ENCODE results near the gene RIMBP2.

The RIMBP2 gene

GRCh38 chr12:130729344-130729743 is 13.2 kb upstream of the RIMBP2 start:
- no peak for DNase-seq

DNA sequence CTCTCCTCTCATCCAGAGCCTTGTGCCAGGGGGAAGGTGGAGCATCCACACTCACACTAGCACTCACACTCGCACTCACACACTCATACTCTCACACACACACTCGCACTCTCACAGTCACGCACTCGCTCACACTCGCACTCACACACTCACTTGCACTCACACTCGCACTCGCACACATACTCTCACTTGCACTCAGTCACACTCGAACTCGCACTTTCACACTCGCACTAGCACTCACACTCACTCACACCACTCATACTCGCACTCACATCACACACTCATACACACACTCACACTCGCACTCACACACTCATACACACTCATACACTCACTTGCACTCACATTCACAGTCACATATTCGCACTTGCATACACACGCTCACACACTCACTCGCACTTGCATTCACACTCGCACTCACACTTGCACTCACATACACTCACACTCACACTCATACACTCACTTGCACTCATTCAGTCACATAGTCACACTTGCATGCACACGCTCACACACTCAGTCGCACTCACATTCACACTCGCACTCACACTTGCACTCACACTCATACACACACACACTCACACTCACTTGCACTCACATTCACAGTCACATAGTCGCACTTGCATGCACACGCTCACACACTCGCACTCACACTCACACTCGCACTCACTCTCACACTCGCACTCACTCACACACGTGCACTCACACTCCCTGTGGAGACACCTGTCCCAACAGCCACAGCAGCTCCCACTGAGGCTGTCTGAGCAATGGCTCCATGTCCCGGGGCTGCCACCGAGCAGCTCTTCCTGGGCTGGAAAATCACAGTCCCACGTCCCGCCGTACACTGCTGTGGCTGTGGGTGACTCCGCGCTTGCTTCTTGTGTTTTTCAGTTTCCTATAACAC is 12.3 kb upstream of the RIMBP2 start:
- no peak for DNase-seq

DNA sequence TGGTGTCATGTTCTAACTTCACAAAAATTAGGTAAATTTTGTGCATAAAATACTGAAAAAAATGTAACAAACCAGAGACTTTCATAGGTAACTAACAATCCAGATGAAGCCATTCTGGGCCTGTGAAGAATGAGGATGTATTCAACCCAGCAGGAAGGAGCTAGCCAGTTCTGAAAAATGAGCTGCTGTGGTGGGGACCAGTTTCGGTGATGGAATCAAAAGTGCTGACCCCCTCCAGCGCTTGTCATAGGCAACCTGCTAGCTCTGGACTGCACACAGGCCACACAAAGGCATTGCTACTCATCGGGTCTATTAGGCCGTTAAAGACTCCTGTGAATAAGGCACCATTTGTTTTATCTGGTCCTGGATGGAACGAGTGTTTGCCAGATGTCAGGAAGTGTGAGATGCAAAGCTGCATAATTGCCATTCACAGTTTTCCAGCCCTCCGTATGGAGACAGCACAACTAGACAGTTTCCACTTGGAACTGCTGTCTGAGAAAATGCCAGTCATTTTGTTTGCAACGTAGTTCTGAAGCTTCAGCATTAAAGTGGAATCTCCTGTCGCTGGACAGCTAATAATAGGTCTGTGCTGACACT is 3.3 kb upstream of the RIMBP2 start:
- DNase-seq: peak; percentile 53

- no peak for DNase-seq
Measured at GRCh38 chr12:130717752-130718151, 1.7 kb upstream of the RIMBP2 start.

- DNase-seq: no peak
Measured at GRCh38 chr12:130716969-130717366, 869 bp upstream of the RIMBP2 start.

- peak; percentile 75 for DNase-seq
Measured at GRCh38 chr12:130715150-130715997, 725 bp downstream of the RIMBP2 start.

DNA sequence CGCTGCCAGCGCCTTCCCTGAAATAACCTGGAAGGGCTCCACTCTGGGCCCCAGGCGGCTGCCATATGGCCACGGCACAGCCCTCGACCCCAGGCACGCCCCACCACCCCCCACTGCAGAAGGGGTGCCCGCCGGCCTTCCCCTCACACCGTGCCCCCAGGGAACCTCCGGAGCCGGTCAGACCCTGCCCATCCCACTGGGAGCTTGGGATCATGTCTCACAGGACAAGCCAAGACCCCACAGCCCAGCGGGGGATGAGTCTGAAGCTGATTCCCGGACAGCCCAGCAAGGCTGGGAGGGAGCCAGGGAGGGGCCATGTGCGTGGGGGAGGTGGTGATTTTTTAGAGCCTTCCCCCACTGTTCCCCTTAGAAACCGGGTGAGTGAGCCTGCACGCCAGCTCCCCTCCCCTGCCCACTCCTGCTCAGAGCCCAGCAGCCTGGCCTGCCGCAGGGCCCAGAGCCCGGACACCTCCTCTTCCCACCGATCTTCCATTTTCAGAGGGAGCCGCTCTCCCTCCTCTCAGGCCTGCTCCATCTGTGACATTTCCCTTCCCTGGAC is 1.4 kb downstream of the RIMBP2 start:
- DNase-seq: peak; percentile 65

DNA sequence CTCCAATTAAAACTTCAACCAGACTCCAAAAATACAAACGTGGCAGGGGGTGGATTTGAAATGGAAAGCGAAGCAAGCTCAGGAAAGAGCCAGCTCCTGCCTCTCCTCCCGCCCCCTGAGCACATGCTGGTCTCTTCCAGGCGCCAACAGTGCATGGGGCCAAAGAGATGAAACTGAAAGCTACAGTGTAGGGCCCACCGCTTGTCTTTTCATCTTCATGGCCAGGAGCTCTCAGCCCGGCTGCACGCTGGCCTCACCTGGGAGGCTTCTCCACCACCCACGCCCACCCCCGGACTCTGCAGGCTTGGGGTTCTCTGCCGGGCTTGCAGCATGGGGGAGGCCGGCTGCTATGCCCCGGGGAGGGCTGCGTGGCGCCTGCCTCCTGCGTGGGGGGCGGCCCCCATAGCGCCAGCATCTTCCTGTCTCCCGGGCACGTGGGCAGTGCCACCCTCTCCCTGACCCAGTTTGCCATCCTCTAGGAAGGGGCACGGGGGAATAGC is 2.0 kb downstream of the RIMBP2 start:
- DNase-seq: peak; percentile 60

DNA sequence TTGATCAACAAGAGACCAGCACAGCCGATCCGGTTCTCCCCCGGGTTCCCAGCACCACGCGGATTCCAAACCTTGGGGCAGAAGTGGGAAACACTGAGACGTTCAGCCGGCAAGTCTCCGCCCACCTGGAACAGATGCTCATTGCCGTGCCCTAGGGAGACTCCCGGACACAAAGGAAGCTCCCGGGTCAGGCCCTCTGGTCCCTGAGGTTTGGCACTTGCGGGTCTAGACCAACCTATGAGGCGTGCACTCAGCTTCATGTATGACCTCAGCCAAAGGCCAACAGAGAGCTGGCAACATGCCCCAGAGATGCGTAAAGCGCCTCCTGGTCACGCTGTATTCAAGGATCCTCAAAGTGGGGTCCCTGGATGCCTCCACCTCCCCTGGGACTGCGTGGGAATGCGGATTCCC is 2.5 kb downstream of the RIMBP2 start:
- peak; percentile 68 for DNase-seq

GRCh38 chr12:130712346-130713065 is 3.6 kb downstream of the RIMBP2 start:
- DNase-seq: no peak

DNA sequence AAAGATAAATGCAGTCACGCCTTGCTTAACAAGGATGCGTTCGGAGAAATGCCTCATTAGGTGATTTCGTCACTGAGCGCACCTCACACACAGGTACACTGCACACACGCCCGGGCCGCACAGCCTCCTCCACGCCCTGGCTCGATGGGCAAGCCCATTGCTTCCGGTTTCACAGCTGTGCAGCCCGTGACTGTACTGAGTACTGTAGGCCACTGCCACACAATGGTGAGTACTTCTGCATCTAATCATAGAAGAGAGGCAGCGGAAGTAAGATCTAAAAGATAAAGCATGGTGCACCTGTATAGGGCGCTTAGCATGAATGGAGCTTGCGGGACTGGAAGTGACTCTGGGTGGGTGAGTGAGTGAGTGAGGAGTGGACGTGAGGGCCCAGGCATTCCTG is 4.3 kb downstream of the RIMBP2 start:
- peak; percentile 27 for DNase-seq

- DNase-seq: no peak
Measured at GRCh38 chr12:130710733-130711080, 5.4 kb downstream of the RIMBP2 start.

- DNase-seq: no peak
Measured at GRCh38 chr12:130709971-130710732, 5.9 kb downstream of the RIMBP2 start.

- DNase-seq: no peak
Measured at GRCh38 chr12:130709151-130709970, 6.7 kb downstream of the RIMBP2 start.

DNA sequence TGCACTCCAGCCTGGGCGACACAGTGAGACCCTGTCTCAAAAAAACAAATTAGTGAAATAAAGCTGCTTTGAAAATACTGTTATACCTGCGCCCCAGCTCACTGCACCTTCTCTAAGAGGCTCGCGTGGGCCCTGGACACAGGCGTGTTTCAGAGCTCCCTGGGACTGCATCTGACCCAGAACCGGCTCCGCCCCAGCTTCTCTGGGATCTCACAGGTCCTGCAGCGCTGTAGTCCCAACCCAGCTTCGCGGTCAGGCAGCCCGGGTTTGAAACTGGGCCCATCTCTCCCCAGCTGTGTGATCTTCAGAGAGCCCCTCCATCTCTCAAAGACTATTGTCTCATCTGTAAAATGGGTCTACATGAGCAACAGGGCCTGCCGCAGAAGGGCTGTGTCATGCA is 7.5 kb downstream of the RIMBP2 start:
- no peak for DNase-seq

DNA sequence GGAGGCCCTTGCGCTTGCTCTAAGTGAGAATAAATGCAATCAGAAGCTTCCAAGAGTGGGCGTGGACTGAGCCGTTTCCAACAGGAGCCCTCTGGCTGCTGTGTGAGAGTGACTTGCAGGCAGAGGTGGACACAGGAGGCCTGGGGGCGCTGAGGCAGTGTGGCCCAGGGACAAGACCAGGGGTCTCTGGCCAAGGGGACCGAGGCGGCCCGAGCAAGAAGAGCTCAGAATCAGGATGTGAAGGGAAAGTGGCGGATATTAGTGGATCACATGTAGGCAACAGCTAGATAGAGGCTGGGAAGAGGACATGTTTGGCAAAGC is 8.6 kb downstream of the RIMBP2 start:
- DNase-seq: no peak

DNA sequence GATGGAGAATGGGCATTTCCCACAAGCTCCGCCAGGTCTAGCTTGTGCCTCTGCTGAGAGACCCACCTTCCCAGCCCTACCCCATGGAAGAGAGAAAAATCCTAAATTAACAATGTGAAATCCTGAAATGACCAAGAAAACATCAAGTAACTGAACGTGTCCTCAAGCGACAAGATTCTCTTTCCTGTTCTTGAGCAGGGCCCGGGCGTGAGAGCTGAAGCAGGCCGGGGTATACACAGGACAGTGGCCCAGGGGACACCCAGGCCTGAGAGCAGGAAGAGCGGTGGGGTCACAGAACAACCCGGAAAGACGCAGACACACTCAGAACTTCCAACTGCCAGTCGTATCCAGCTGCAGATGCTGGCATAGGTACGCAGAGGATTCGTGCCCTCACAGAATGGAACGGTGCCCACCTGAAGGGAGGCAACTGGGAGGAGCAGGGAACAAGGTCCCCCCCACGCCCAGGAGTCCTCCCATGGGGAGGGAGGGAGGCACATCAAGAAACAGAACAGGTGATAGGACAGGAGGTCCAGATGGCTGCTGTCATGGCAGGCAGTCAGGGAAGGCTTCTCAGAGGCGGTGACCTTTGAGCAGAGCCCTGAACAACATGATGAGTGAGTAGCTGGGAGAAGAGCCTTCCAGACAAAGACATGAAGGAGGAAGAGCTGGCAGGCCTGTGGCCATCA is 9.1 kb downstream of the RIMBP2 start:
- no peak for DNase-seq

GRCh38 chr12:130706311-130706710 is 9.8 kb downstream of the RIMBP2 start:
- no peak for DNase-seq

GRCh38 chr12:130705178-130705822 is 10.8 kb downstream of the RIMBP2 start:
- DNase-seq: no peak

- DNase-seq: no peak
Measured at GRCh38 chr12:130704606-130705005, 11.5 kb downstream of the RIMBP2 start.

Data from NCI-H2171 treated with DMSO at 0.1 percent for 48 hours (cell line).